HG03045 (cell line): ENCODE measurements around the gene ITSN1.
"Not testable (repeated sequence)": the region's sequence is repeated elsewhere in the genome, so short reads cannot be mapped to it uniquely, and the experiment has no call there.

Source experiments
- ATAC-seq: cut with Tn5 transposase; IDR thresholded peaks from one replicate; pipeline ENCODE4 v1.9.1; 2021; ENCODE audit warnings: mild to moderate bottlenecking, moderate library complexity; ENCODE audit not compliant: unreplicated experiment

ITSN1 gene

GRCh38 chr21:33650929-33651509 lies 8.7 kb downstream of the ITSN1 start:
- no peak for ATAC-seq

GRCh38 chr21:33651965-33652680 lies 9.8 kb downstream of the ITSN1 start:
- ATAC-seq, result no peak

GRCh38 chr21:33654412-33654811 lies 12.1 kb downstream of the ITSN1 start:
- ATAC-seq, result no peak

GRCh38 chr21:33655588-33656221 lies 13.4 kb downstream of the ITSN1 start:
- no peak for ATAC-seq

GRCh38 chr21:33657124-33657820 lies 15.0 kb downstream of the ITSN1 start:
- ATAC-seq, result no peak

- ATAC-seq, result no peak
Observed at GRCh38 chr21:33658919-33659567, 16.7 kb downstream of the ITSN1 start.

GRCh38 chr21:33659568-33659949 lies 17.3 kb downstream of the ITSN1 start:
- ATAC-seq, result no peak

GRCh38 chr21:33660406-33660805 lies 18.1 kb downstream of the ITSN1 start:
- ATAC-seq, result no peak

- ATAC-seq, result no peak
Observed at GRCh38 chr21:33661146-33661545, 18.8 kb downstream of the ITSN1 start.

- no peak for ATAC-seq
Observed at GRCh38 chr21:33662046-33662445, 19.7 kb downstream of the ITSN1 start.

GRCh38 chr21:33663241-33663640 lies 20.9 kb downstream of the ITSN1 start:
- no peak for ATAC-seq

GRCh38 chr21:33664135-33664534 lies 21.8 kb downstream of the ITSN1 start:
- ATAC-seq, result no peak

- ATAC-seq, result no peak
Observed at GRCh38 chr21:33666153-33666552, 23.9 kb downstream of the ITSN1 start.

- no peak for ATAC-seq
Observed at GRCh38 chr21:33667636-33668035, 25.3 kb downstream of the ITSN1 start.

GRCh38 chr21:33668180-33668579 lies 25.9 kb downstream of the ITSN1 start:
- ATAC-seq, result no peak

GRCh38 chr21:33668620-33669019 lies 26.3 kb downstream of the ITSN1 start:
- ATAC-seq, result no peak

- ATAC-seq, result no peak
Observed at GRCh38 chr21:33670076-33670978, 28.0 kb downstream of the ITSN1 start.

GRCh38 chr21:33673473-33673872 lies 31.2 kb downstream of the ITSN1 start:
- no peak for ATAC-seq

- no peak for ATAC-seq
Observed at GRCh38 chr21:33674226-33674625, 31.9 kb downstream of the ITSN1 start.

GRCh38 chr21:33676666-33677065 lies 34.4 kb downstream of the ITSN1 start:
- ATAC-seq, result not testable (repeated sequence)
